Natural killer cell (primary cell): Measurements from ENCODE around the gene MIEN1. TPM values are rescaled to one million over a fixed set of nuclear protein-coding genes. Genes with fewer than 3 reads are reported as not detected.
A peak's percentile ranks its signal among the peaks of the same experiment; 100 is the strongest.

ENCODE experiments used
- ATAC-seq, 3 donors: fragments of 150-1000 bp in 2 of 3; fragments of 200-7000 bp in 1 of 3; cut with Tn5 transposase; 1 replicate in 1 of 3; 2 replicates in 2 of 3; pipeline ENCODE4 v1.10.0; 2021; ENCODE audit warnings: mild to moderate bottlenecking in 2 of 3, moderate library complexity in 2 of 3
- DNase-seq, 2 donors: peaks; one replicate each; pipeline versions ENCODE4 v3.0.0 to v3.0.0-alpha.2; 2013 to 2021; ENCODE audit warnings: mixed read lengths in 1 of 2
- H3K27ac ChIP-seq: one replicate; pipeline ENCODE4 v1.5.1; 2013; ENCODE audit warnings: mild to moderate bottlenecking, low read length
- H3K27me3 ChIP-seq: one replicate; pipeline ENCODE4 v1.6.1; 2013; ENCODE audit warnings: low read length; ENCODE audit not compliant: control insufficient read depth, insufficient read depth
- H3K36me3 ChIP-seq: one replicate; pipeline ENCODE4 v1.6.1; 2013; ENCODE audit warnings: low read length; ENCODE audit not compliant: control insufficient read depth, insufficient read depth
- H3K4me1 ChIP-seq: one replicate; pipeline ENCODE4 v1.6.1; 2013; ENCODE audit warnings: low read length; ENCODE audit not compliant: control insufficient read depth, insufficient read depth
- H3K4me3 ChIP-seq: one replicate; pipeline ENCODE4 v1.5.1; 2013; ENCODE audit warnings: low read length
- H3K9me3 ChIP-seq: one replicate; pipeline ENCODE4 v1.6.1; 2013; ENCODE audit warnings: low read length; ENCODE audit not compliant: control insufficient read depth, insufficient read depth
- H3K27ac Mint-ChIP-seq, 2 donors: one replicate each; pipeline ENCODE4 v1.8.0; 2022; ENCODE audit warnings: mild to moderate bottlenecking in 2 of 2, mixed read lengths in 2 of 2, moderate library complexity in 1 of 2
- H3K27me3 Mint-ChIP-seq, 2 donors: one replicate each; pipeline ENCODE4 v1.8.0; 2022; ENCODE audit warnings: low read depth in 2 of 2, mixed read lengths in 2 of 2
- H3K36me3 Mint-ChIP-seq: one replicate; pipeline ENCODE4 v1.8.0; 2022; ENCODE audit warnings: mixed read lengths
- H3K4me1 Mint-ChIP-seq, 2 donors: one replicate each; pipeline ENCODE4 v1.8.0; 2022; ENCODE audit warnings: mixed read lengths in 2 of 2
- H3K4me3 Mint-ChIP-seq: one replicate; pipeline ENCODE4 v1.8.0; 2022; ENCODE audit warnings: mild to moderate bottlenecking, moderate library complexity, mixed read lengths
- H3K9me3 Mint-ChIP-seq, 2 donors: one replicate each; pipeline ENCODE4 v1.8.0; 2022; ENCODE audit warnings: mixed read lengths in 2 of 2
- WGBS: methylation state at CpG from one replicate; pipeline ENCODE4 v1.1.7; 2013; ENCODE audit warnings: missing lambda C conversion rate; ENCODE audit not compliant: insufficient coverage; 5-methylcytosine and 5-hydroxymethylcytosine counted together
- intact Hi-C: fragments of 100-400 bp; cut with micrococcal nuclease; formaldehyde crosslinking; loops from one replicate; pipeline ENCODE4 v1.14.2; 2022
- total RNA-seq, 4 donors: library from RNA; stranded (reverse); fragments of 120-200 nt in 1 of 4; gene quantifications; one replicate each; pipeline versions ENCODE4 v1.2.3 to v1.2.4, GENCODE V29; 2013 to 2022
- TF ChIP-seq, protein P1 (sequence below): fragments of 200-600 bp; IDR thresholded peaks from one replicate; pipeline ENCODE4 v1.8.0; 2022; ENCODE audit warnings: antibody characterized with exemption

MIEN1 gene
- total RNA-seq, 3 donors from 2014 or later (not counting 1 experiment from before 2014, with no cell fraction given): 48.8 to 55.2 (median 51.6) TPM

DNA sequence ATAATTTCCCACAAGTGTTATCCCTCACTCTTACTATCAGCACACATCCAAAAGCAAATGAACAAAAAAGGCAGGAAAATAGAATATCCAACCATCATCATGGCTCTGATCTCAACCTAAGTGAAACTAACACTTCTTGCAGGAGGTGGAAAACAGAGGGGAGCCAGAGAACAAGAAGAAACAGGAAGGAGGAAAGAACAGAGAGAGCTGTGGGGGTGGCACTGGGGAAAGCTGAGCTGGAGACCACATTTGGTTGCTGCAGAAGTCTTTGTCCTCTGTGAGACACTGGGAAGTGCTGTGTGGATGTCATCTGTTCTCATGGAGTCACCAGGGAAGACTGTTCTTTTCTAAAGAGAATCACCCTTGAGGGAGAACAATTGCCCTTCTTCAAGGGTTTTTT is 42.1 kb upstream of the MIEN1 start:
- H3K9me3 ChIP-seq: no peaks in the 10 kb centered on the region
- H3K4me3 ChIP-seq: no peak overlapping the region
- TF ChIP-seq, protein P1, sequence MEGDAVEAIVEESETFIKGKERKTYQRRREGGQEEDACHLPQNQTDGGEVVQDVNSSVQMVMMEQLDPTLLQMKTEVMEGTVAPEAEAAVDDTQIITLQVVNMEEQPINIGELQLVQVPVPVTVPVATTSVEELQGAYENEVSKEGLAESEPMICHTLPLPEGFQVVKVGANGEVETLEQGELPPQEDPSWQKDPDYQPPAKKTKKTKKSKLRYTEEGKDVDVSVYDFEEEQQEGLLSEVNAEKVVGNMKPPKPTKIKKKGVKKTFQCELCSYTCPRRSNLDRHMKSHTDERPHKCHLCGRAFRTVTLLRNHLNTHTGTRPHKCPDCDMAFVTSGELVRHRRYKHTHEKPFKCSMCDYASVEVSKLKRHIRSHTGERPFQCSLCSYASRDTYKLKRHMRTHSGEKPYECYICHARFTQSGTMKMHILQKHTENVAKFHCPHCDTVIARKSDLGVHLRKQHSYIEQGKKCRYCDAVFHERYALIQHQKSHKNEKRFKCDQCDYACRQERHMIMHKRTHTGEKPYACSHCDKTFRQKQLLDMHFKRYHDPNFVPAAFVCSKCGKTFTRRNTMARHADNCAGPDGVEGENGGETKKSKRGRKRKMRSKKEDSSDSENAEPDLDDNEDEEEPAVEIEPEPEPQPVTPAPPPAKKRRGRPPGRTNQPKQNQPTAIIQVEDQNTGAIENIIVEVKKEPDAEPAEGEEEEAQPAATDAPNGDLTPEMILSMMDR: no peak
- ATAC-seq (no peak), DNase-seq (peak in 1 of 2 donors; percentile 63)
- Mint-ChIP-seq H3K27me3 (no peaks in the 10 kb centered on the region), H3K9me3 (no peaks in the 10 kb centered on the region), H3K4me1 (peaks cover 94 to 95% of the 10 kb centered on the region in 2 donors), H3K36me3 (peaks cover 7% of the 10 kb centered on the region), H3K4me3 (peak overlapping the region; percentile 97), H3K27ac (peak overlapping the region; percentile 94 to 98)
- no peaks in the 10 kb centered on the region for H3K27me3 ChIP-seq
- peak overlapping the region; percentile 85 for H3K27ac ChIP-seq
- intact Hi-C loops: loop anchor here (2.0 to 10.0 kb wide), 3 partner anchors 14 to 332 kb away; partner anchors contain the start of genes IKZF3 and NR1D1
- H3K4me1 ChIP-seq: peaks cover 68% of the 10 kb centered on the region
- H3K36me3 ChIP-seq: peaks cover 22% of the 10 kb centered on the region

DNA sequence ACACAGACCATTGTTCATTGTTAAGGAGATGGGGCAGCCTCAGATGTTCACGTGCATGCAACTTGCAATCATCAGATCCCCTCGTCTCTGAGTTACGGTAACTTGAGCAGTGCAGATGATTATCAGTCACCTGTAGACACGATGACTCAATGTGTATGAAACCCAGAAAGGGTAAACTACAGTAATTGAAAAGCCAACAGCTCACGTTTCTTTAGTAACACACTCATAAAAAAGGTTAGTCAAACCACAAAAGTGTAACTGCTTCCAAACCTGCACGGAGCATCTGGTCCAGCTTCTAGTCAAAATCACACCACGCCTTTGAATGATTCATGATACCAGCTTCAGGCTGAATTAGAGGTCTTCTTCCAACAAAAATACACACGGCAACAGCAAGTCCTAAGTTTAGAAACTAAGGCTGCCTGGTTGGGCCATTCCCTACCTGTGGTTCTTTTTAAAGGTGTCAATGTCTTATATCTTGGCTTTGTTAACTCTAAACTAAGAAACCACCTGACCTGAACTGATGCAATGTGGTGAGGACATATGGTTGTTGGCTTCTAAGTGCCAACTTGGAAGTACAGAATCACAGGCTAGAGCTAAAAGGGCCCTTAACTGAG is 39.7 kb upstream of the MIEN1 start:
- Histone ChIP-seq H3K4me1 (peaks cover 84% of the 10 kb centered on the region), H3K9me3 (no peaks in the 10 kb centered on the region), H3K36me3 (peaks cover 36% of the 10 kb centered on the region), H3K27ac (peak overlapping the region; percentile 85), H3K4me3 (no peak overlapping the region), H3K27me3 (no peaks in the 10 kb centered on the region)
- TF ChIP-seq, protein P1: no peak
- peaks cover 15% of the 10 kb centered on the region for H3K36me3 Mint-ChIP-seq
- DNase-seq (peak in 1 of 2 donors; percentile 84), ATAC-seq (peak; percentile 44 to 57 (median 55))
- peaks cover 97 to 99% of the 10 kb centered on the region in 2 donors for H3K4me1 Mint-ChIP-seq
- no peaks in the 10 kb centered on the region for H3K27me3 Mint-ChIP-seq
- H3K27ac Mint-ChIP-seq: peak overlapping the region; percentile 94 to 98
- intact Hi-C loops: loop anchor here (2.0 to 10.0 kb wide), 4 partner anchors 49 to 552 kb away; partner anchors contain the start of genes IKZF3 and NR1D1
- peak overlapping the region; percentile 97 for H3K4me3 Mint-ChIP-seq
- H3K9me3 Mint-ChIP-seq: no peaks in the 10 kb centered on the region
- WGBS: 19% methylated on average over 8 of the region's 8 CpGs

DNA sequence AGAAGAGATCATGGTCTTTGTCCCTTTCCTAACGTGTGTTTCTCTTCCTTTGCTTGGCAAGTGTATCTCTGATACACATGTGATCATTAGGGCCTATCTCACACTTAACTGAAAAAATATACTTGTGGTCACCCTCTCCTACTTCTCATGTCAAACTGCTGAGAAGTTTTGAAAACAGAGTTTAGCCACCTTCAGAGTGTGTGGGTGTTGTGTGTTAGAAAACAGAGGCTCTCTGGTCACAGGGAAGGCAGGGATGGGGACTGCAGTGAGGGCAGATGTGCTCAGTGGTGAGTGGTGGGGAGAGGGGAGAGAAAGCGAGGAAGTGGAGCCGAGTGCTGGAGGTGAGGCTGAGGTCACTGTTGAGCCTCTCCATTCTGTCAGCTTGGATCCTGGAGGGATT is 36.8 kb upstream of the MIEN1 start:
- TF ChIP-seq, protein P1: no peak
- Histone ChIP-seq H3K4me1 (peaks cover 79% of the 10 kb centered on the region), H3K36me3 (peaks cover 59% of the 10 kb centered on the region), H3K27me3 (no peaks in the 10 kb centered on the region), H3K4me3 (no peak overlapping the region), H3K9me3 (no peaks in the 10 kb centered on the region), H3K27ac (peak overlapping the region; percentile 72)
- peaks cover 82 to 84% of the 10 kb centered on the region in 2 donors for H3K4me1 Mint-ChIP-seq
- ATAC-seq: peak; percentile 40 to 65 (median 65)
- intact Hi-C loops: loop anchor here (1.0 to 5.0 kb wide), 4 partner anchors 9 to 555 kb away; no protein-coding TSS in a partner anchor
- H3K27ac Mint-ChIP-seq: peak overlapping the region; percentile 94 to 98
- H3K9me3 Mint-ChIP-seq: no peaks in the 10 kb centered on the region
- peak overlapping the region; percentile 88 for H3K4me3 Mint-ChIP-seq
- DNase-seq: peak in 1 of 2 donors; percentile 36
- 29% methylated on average over 3 of the region's 3 CpGs for WGBS
- no peaks in the 10 kb centered on the region for H3K27me3 Mint-ChIP-seq
- H3K36me3 Mint-ChIP-seq: peaks cover 21% of the 10 kb centered on the region
